ENCODE results near the gene ANKRD55.

DNA sequence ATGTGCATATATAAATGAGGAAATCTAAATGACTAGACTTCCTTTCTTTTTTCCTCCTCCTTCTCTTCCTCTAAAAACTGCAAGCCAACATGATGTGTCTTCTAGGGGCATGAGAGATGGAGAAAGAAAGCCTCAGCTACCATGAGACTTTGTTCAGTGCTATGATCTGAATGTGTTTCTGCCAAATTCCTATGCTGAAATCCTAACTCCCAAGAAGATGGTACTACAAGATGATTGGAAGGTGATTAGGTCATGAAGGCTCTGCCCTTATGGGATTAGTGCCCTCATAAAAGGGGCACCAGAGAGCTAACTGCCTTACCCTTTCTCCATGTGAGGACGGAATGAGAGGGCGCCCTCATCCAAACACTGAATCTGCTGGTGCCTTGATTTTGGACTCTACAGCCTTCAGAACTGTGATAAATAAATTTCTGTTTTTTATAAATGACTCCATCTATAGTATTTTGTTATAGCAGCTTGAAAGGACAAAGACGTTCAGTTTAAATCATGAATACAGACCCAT, 166.1 kb downstream of the ANKRD55 start:
- TF ChIP-seq, protein P1, sequence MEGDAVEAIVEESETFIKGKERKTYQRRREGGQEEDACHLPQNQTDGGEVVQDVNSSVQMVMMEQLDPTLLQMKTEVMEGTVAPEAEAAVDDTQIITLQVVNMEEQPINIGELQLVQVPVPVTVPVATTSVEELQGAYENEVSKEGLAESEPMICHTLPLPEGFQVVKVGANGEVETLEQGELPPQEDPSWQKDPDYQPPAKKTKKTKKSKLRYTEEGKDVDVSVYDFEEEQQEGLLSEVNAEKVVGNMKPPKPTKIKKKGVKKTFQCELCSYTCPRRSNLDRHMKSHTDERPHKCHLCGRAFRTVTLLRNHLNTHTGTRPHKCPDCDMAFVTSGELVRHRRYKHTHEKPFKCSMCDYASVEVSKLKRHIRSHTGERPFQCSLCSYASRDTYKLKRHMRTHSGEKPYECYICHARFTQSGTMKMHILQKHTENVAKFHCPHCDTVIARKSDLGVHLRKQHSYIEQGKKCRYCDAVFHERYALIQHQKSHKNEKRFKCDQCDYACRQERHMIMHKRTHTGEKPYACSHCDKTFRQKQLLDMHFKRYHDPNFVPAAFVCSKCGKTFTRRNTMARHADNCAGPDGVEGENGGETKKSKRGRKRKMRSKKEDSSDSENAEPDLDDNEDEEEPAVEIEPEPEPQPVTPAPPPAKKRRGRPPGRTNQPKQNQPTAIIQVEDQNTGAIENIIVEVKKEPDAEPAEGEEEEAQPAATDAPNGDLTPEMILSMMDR (IDR thresholded peaks at IDR 0.05) = no peak
- TF ChIP-seq EZH2 (IDR thresholded peaks at IDR 0.05; ENCODE audit: borderline replicate concordance, insufficient read depth, low read depth, low read length, poor library complexity, severe bottlenecking) = no peak

Measured in B cell (primary cell).